GM19324 (cell line): ENCODE results near the gene AQP2.
A peak's percentile ranks its signal among the peaks of the same experiment; 100 is the strongest.

ENCODE experiments used
- ATAC-seq: cut with Tn5 transposase; IDR thresholded peaks from one replicate; pipeline ENCODE4 v1.9.1; 2021; ENCODE audit warnings: mild to moderate bottlenecking, moderate library complexity; ENCODE audit not compliant: unreplicated experiment, low FRiP score

The AQP2 gene

GRCh38 chr12:49954863-49955830 lies 4.6 kb downstream of the AQP2 start:
- ATAC-seq = no peak

- no peak for ATAC-seq
These were observed 5.5 kb downstream of the AQP2 start for GRCh38 chr12:49955899-49956662.

GRCh38 chr12:49956663-49957569 lies 6.4 kb downstream of the AQP2 start:
- ATAC-seq = no peak

GRCh38 chr12:49957570-49957967 lies 7.0 kb downstream of the AQP2 start:
- ATAC-seq = no peak

GRCh38 chr12:49959685-49960473 lies 9.3 kb downstream of the AQP2 start:
- ATAC-seq = no peak

- ATAC-seq = no peak
These were observed 10.1 kb downstream of the AQP2 start for GRCh38 chr12:49960474-49961110.

- ATAC-seq = no peak
These were observed 10.8 kb downstream of the AQP2 start, which contains the start of gene AQP5 for GRCh38 chr12:49961111-49961922. AQP5 (plus strand) TSS chr12:49961872; CDS start chr12:49962018, 146 bp downstream.

GRCh38 chr12:49961993-49962764 lies 11.6 kb downstream of the AQP2 start:
- no peak for ATAC-seq

- ATAC-seq = no peak
These were observed 12.6 kb downstream of the AQP2 start for GRCh38 chr12:49962861-49963765.

- ATAC-seq = no peak
These were observed 13.7 kb downstream of the AQP2 start for GRCh38 chr12:49963976-49964815.

GRCh38 chr12:49964849-49965624 lies 14.5 kb downstream of the AQP2 start:
- ATAC-seq = no peak

- no peak for ATAC-seq
These were observed 15.3 kb downstream of the AQP2 start for GRCh38 chr12:49965836-49966235.

GRCh38 chr12:49966511-49967041 lies 16.0 kb downstream of the AQP2 start:
- no peak for ATAC-seq

- ATAC-seq = peak; percentile 56
These were observed 16.7 kb downstream of the AQP2 start for GRCh38 chr12:49967042-49967776.
